SU-DHL-6 (cell line): ENCODE measurements around the gene S100A5.

Source experiments
- H2AFZ ChIP-seq: fragments of 200-600 bp; sonication (generic); 2 replicates; pipeline ENCODE4 v1.6.1; 2014; ENCODE audit warnings: low read depth, mild to moderate bottlenecking, moderate library complexity, mixed read lengths, antibody characterized with exemption, low read length; ENCODE audit not compliant: severe bottlenecking
- H3F3A ChIP-seq: fragments of 200-600 bp; shearing (Covaris generic); 2 replicates; pipeline ENCODE4 v1.6.0; 2016; ENCODE audit warnings: antibody characterized with exemption, mild to moderate bottlenecking; ENCODE audit not compliant: insufficient read depth
- H3K27ac ChIP-seq: fragments of 200-600 bp; sonication (generic); 2 replicates; pipeline ENCODE4 v1.5.1; 2016; ENCODE audit warnings: low read depth, mild to moderate bottlenecking, low read length, moderate library complexity, mixed read lengths
- H3K27me3 ChIP-seq: fragments of 200-600 bp; sonication (generic), shearing (Covaris generic); 2 replicates; pipeline ENCODE4 v1.6.0; 2014; ENCODE audit warnings: mild to moderate bottlenecking, low read length
- H3K36me3 ChIP-seq: fragments of 200-600 bp; sonication (generic); 2 replicates; pipeline ENCODE4 v1.6.1; 2014; ENCODE audit warnings: mild to moderate bottlenecking, low read length, mixed read lengths
- H3K4me2 ChIP-seq: fragments of 300-600, 200-600 bp; shearing (Covaris generic), sonication (generic); 2 replicates; pipeline ENCODE4 v1.6.0; 2014; ENCODE audit warnings: low read length, low read depth, mild to moderate bottlenecking; ENCODE audit not compliant: poor library complexity, severe bottlenecking
- H3K4me3 ChIP-seq: fragments of 200-600 bp; sonication (generic); 2 replicates; pipeline ENCODE4 v1.5.1; 2014; ENCODE audit warnings: antibody characterized with exemption, low read length, mild to moderate bottlenecking, mixed read lengths; ENCODE audit not compliant: insufficient read depth, poor library complexity, severe bottlenecking
- H3K79me2 ChIP-seq: fragments of 200-600 bp; sonication (generic); 2 replicates; pipeline ENCODE4 v1.6.1; 2014; ENCODE audit warnings: mild to moderate bottlenecking, low read length, moderate library complexity; ENCODE audit not compliant: insufficient read depth
- H3K9ac ChIP-seq: fragments of 200-600 bp; sonication (generic); 2 replicates; pipeline ENCODE4 v1.7.0; 2014; ENCODE audit warnings: mild to moderate bottlenecking, low read length
- H3K9me2 ChIP-seq: fragments of 200-600 bp; sonication (generic); replicated peaks from 2 replicates; pipeline ENCODE4 v1.6.1; 2014; ENCODE audit warnings: low read length; ENCODE audit not compliant: insufficient read depth
- H3K9me3 ChIP-seq: fragments of 200-600 bp; sonication (generic); 2 replicates; pipeline ENCODE4 v1.6.1; 2014; ENCODE audit warnings: low read length, mixed read lengths; ENCODE audit not compliant: insufficient read depth
- H4K20me1 ChIP-seq: fragments of 200-600 bp; sonication (generic); 2 replicates; pipeline ENCODE4 v1.6.1; 2014; ENCODE audit warnings: low read depth, mild to moderate bottlenecking, antibody characterized with exemption, low read length, moderate library complexity, mixed read lengths
- EZH2phosphoT487 ChIP-seq: fragments of 200-600 bp; sonication (generic), shearing (Covaris generic); conservative IDR thresholded peaks from 2 replicates; pipeline ENCODE4 v1.6.1; 2018; ENCODE audit warnings: mild to moderate bottlenecking, antibody characterized with exemption, low read length, moderate library complexity, mixed read lengths
- TF ChIP-seq, protein P1 (sequence below): fragments of 200-600 bp; sonication (generic); IDR thresholded peaks from one replicate; pipeline ENCODE4 v1.5.1; 2017; ENCODE audit warnings: antibody characterized with exemption, mild to moderate bottlenecking, low read length, moderate library complexity; ENCODE audit not compliant: insufficient read depth, poor library complexity, severe bottlenecking

S100A5 gene

DNA sequence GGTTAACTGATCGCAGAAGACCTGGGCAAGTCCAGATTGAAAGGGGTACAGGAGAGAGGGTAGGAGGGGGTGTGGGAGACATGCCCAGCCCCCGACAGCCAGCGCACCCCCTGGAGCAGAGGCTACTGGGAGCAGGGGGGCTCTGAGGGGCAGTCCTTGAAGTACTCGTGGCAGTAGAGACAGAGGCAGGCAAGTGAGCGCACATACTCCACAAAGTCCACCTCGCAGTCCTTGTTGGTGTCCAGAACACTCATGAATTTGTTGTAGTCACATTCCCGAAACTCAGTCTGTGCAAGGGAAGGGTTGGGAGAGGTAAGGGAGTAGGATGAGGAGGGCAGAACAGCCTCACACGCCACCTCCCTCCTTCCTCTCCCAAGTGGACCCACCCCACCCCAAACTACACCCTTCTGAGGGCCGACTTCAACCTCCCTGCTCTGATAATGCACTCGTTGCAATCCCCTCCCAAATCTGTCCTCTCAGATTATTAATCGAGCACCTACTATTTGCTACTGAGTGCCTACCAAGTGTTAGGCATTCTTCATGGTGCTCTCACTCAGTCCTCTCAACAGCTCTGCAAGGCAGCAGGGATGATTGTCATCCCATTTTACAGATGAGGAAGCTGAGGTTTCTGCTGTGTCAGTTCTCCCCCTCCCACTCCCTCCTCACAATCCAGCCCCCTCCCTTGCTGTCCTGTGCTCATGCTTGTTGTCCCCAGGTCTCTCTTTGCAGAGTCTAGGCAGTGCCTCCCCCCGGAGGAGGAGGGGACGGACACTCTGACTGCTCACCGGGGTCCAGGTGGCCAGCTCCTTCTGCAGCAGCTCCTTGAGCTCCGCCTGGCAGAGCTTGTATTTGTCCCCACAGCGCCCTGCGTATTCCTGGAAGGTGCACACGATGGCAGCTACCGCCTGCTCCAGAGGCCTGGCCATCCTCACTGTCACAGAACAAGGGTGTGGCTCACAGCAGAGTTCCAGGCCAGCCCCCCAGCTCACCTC lies 7.1 kb upstream of the S100A5 start:
- TF ChIP-seq, protein P1, sequence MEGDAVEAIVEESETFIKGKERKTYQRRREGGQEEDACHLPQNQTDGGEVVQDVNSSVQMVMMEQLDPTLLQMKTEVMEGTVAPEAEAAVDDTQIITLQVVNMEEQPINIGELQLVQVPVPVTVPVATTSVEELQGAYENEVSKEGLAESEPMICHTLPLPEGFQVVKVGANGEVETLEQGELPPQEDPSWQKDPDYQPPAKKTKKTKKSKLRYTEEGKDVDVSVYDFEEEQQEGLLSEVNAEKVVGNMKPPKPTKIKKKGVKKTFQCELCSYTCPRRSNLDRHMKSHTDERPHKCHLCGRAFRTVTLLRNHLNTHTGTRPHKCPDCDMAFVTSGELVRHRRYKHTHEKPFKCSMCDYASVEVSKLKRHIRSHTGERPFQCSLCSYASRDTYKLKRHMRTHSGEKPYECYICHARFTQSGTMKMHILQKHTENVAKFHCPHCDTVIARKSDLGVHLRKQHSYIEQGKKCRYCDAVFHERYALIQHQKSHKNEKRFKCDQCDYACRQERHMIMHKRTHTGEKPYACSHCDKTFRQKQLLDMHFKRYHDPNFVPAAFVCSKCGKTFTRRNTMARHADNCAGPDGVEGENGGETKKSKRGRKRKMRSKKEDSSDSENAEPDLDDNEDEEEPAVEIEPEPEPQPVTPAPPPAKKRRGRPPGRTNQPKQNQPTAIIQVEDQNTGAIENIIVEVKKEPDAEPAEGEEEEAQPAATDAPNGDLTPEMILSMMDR, result no peak
- no peak for TF ChIP-seq EZH2phosphoT487
- Histone ChIP-seq H3K4me3 (no peak overlapping the region), H3K9me3 (no peaks in the 10 kb centered on the region), H3K9ac (no peak overlapping the region), H3K4me2 (no peak overlapping the region), H3F3A (no peaks in the 10 kb centered on the region), H3K27ac (no peak overlapping the region), H3K27me3 (no peaks in the 10 kb centered on the region), H3K79me2 (no peaks in the 10 kb centered on the region), H3K36me3 (no peaks in the 10 kb centered on the region), H2AFZ (no peak overlapping the region), H4K20me1 (no peaks in the 10 kb centered on the region), H3K9me2 (no peaks in the 10 kb centered on the region)

DNA sequence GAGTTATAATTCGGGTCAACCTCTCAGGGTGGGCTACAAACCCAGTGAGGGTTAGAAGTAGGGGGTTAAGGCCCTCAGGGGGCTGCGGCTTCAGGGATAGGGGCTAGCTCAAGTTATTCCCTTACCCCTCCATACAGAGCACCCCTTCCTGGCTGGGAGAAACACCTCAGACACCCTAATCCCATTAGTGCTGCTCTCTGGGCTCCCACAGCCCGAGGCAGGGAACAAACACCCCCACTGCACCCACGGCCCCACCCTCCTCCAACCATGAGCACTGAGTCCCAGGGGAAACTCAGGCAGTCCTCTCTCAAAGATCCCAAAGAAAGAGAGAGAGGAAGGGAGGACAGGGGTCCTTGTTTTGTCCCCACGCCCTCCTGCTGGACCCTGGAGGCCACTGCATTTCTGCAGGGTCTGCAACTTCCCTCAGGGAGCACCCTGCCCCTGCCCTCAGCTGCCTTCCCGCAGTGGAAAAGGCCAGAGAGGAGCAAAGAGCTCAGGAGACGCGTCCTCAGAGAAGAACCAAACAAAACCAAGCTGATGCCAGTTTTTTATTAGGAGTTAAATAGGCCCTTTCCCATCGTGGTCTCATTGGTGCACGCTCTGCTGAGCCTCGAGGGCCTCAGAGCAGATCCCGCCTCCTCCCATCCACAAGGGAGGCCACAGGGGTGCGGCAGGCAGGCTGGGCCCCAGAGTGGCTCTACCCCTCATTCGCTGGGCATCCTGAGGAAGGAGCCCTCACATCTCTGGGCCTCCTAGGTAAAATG lies 6.2 kb upstream of the S100A5 start:
- H3K9ac ChIP-seq, result no peak overlapping the region
- no peaks in the 10 kb centered on the region for H3K36me3 ChIP-seq
- H2AFZ ChIP-seq, result no peak overlapping the region
- H3K9me2 ChIP-seq, result no peaks in the 10 kb centered on the region
- no peak overlapping the region for H3K4me2 ChIP-seq
- TF ChIP-seq, protein P1, result no peak
- TF ChIP-seq EZH2phosphoT487, result no peak
- no peaks in the 10 kb centered on the region for H3F3A ChIP-seq
- no peak overlapping the region for H3K27ac ChIP-seq
- H3K4me3 ChIP-seq, result no peak overlapping the region
- no peaks in the 10 kb centered on the region for H4K20me1 ChIP-seq
- H3K9me3 ChIP-seq, result no peaks in the 10 kb centered on the region
- H3K27me3 ChIP-seq, result no peaks in the 10 kb centered on the region
- no peaks in the 10 kb centered on the region for H3K79me2 ChIP-seq

DNA sequence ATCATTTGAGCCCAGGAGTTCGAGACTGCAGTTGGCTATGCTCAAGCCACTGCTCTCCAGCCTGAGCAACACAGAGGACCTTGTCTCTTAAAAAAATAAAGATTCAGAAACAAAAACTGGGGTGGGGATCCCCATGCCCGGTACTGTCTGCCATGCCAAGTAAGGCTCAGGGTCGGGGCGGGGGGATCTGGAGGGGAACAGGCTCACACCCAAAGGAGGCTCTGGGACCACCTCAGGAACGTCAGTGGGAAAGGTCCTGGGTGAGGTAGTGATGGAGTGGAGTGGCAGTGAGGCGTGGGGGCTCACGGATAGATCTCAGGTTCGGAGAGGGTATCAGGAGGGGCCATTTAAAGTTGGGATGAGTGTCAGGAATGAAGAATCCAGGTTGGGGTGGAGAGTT lies 5.6 kb upstream of the S100A5 start:
- no peak overlapping the region for H2AFZ ChIP-seq
- no peak for TF ChIP-seq EZH2phosphoT487
- TF ChIP-seq, protein P1, result no peak
- H3K9ac ChIP-seq, result no peak overlapping the region
- no peak overlapping the region for H3K4me3 ChIP-seq
- no peaks in the 10 kb centered on the region for H3K27me3 ChIP-seq
- no peaks in the 10 kb centered on the region for H3K9me3 ChIP-seq
- H3K4me2 ChIP-seq, result no peak overlapping the region
- H3K27ac ChIP-seq, result no peak overlapping the region
- no peaks in the 10 kb centered on the region for H3F3A ChIP-seq
- no peaks in the 10 kb centered on the region for H4K20me1 ChIP-seq
- H3K36me3 ChIP-seq, result no peaks in the 10 kb centered on the region
- H3K79me2 ChIP-seq, result no peaks in the 10 kb centered on the region
- no peaks in the 10 kb centered on the region for H3K9me2 ChIP-seq
